Stimulated activated naive CD8-positive, alpha-beta T cell treated with anti-CD3 and anti-CD28 coated beads, Interleukin-15, Interleukin-2, amounts not matched to agents 100 U/mL and 50 U/mL, for 24 hours (primary cell): ENCODE measurements around the gene BDKRB1.

Source experiments
- ATAC-seq: fragments of 150-1000 bp; cut with Tn5 transposase; one replicate; pipeline ENCODE4 v1.10.0; 2021
- DNase-seq: peaks from one replicate; pipeline ENCODE4 v3.0.0; 2021

The BDKRB1 gene

DNA sequence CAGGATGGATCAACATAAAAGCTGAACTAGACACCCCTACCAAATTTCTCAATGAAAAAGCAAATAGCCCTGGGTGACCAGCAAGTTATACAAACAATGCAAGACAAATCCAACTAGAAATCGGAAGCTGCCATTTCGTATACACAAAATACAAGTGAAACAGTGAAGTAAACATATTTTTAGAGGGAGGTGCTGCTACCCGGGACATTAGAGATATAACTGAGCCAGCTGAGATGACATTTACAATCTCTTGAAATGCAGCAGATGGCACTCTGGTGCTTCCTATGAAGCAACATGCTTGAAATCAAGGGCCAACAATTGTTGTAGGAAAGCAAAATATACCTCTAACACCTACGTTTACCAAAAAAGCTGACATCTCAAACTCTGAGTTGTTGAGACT, 25.5 kb downstream of the BDKRB1 start:
- DNase-seq (no peak), ATAC-seq (no peak)

DNA sequence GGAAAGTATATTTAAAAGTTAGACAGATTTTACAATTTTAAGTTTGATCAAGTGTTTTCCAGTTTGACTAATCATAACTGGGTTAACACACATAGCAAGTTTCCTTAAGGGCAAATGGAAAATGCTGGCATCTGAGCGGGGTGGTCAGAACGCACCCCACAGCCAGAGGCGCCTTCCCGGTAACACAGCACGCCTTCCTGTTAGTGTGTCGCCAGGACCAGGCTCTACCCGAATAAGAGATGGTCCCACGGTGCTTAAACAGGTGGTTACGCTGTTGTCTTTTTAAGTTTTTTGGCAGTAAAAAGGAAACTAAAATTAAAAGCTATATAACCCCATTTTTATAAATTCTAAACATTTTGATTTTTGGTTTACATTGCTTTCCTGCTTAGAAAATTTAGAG, 28.0 kb downstream of the BDKRB1 start:
- ATAC-seq = no peak
- no peak for DNase-seq

DNA sequence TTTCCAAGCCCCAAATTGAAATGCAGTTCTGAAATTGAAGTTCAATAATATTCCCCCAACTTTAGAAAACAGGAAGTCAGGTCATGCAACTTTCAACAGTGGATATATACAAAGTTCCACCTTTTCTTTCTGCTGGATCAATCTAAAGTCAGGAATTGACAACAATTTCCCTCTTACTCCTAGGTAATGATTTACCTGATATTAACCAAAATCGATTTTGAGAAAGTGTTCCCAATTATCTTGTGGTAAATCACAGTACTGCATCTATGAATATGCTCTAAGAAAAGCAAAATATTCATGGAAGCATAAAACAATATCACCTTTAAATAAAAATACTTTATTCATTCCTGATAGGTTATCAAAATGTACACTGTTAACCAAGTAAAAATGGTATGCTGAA, 28.4 kb downstream of the BDKRB1 start:
- DNase-seq (no peak), ATAC-seq (no peak)

DNA sequence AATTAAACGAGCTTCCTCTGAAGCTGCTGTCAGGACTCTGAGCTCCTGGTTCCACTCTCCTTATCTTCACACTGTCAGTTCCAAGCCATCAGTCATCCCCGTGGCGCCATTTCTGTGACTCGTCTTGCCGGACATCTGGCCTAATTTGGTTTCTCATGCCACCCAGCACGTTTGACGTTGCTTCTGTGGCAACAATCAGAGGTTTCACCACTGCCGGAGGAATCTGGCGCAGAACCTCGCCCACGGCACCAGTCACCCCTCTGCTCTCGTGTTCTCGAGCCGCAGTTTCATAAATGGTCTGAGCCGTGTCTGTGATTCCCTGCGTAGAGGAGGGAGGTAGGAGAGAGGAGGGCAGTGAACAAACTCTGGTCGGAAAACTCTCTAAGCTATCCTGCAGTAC, 29.7 kb downstream of the BDKRB1 start:
- no peak for DNase-seq
- no peak for ATAC-seq

DNA sequence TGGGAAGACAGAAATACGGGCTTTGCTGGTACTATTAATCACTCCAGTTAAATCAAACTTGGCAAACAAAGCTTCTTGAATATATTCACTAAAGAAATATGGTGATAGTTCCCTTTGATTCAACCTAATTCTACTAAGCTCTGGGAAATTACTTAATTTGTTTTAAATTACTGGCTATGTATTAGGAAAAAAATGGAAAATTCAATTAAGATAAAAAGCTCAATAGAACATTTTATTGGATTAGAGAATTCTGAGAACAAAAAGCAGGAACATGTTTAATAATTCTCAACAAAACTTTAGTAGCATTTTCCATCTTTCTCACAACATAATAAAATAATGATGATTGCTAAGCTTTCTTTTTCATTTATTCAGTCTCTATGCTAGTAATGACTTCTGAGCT, 30.2 kb downstream of the BDKRB1 start:
- no peak for DNase-seq
- ATAC-seq = no peak

DNA sequence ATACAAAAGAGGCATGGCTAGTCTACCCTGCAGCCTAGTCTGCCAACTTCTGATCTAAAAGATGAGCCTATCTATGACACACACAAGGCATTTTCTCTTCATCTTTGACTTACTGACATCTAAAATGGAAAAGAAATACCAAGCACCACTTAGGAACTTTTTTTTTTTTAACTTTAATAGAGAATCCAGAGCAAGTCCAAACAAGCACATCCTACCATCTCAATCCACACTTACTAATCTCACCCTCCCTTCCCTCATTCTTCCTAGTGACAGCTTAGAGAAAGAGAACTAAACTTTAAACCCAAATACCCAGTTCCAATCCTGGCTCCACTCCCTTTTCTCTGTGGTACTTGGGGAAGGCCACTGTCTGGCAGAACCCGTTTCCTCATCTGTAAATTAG, 31.8 kb downstream of the BDKRB1 start:
- DNase-seq (no peak), ATAC-seq (no peak)

DNA sequence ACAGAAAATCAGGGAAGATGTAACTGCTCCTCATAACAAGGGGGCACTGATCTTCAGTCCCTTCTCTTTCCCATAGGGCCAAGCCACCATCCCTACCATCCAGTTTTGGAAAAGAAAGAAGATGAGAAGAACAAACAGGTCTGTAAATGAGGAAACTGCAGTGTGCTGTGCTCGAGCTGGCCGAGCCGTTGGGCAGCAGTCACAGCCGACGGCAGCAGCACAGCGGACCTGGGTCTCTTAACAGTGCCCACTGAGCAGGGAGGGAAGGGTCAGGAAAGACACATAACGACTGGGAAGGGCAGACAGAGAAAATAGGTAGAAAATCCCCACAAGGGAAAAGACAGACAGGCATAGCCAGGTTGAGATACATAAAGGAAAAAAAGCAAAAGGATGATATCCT, 38.2 kb downstream of the BDKRB1 start:
- no peak for DNase-seq

DNA sequence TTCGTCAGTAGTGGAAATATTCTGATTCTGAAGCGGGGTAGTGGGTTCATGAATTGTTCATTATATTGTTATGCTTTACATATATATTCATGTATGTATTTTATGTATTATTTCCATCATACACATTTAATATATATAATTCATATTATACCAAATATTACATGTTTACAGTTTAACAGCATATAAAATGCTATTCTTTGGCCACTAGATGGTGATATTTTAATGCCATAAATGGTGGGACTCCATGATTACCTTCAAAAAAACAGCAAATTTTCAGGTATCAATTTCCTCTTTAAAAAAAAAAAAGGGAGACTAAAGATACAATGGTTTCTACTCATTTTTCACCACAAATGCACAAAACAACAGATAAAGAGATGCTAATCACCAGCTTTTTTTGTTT, 41.0 kb downstream of the BDKRB1 start:
- ATAC-seq = no peak

More for the DNA sequence above, 38.2 kb downstream of the BDKRB1 start:
- ATAC-seq = no peak

DNA sequence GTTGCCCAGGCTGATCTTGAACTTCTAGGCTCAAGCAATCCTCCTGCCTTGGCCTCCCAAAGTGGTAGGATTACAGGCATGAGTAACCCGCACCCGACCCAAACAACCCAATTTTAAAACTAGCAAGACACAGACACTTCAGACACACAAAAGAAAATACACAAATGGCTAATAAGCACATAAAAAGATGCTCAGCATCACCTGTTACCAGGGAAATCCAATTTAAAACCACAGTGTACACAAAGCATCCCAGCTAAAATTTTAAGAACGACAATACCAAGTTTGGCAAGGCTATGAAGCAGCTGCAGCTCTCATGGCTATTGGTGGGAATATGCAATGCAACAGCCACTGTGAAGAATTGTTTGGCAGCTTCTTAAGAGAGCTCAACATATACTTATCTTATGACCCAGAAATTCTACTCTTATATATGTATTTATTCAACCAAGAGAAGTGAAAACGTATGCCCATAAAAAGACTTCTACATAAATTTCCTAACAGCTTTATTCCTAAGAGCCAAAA, 42.0 kb downstream of the BDKRB1 start:
- DNase-seq (no peak), ATAC-seq (no peak)

More for the DNA sequence above, 41.0 kb downstream of the BDKRB1 start:
- DNase-seq = no peak

DNA sequence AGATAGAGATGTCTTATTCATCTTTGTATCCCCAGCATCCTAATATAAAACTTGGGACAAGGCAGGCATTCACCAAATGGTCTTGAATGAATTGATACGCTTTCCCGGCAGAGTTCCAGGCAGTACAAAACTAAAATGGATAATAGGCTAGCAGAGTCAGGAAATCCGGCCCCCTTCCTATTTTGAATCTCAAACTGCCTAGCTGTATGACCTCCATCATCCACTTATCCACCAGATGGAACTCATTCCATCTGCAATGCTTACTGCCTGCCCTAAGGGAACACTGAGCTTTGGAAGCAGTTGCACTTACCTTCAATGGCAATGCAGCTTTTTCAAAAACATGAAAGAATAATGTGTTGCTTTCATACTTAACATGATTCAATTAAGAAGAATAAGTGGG, 43.4 kb downstream of the BDKRB1 start:
- DNase-seq = no peak
- ATAC-seq = no peak

DNA sequence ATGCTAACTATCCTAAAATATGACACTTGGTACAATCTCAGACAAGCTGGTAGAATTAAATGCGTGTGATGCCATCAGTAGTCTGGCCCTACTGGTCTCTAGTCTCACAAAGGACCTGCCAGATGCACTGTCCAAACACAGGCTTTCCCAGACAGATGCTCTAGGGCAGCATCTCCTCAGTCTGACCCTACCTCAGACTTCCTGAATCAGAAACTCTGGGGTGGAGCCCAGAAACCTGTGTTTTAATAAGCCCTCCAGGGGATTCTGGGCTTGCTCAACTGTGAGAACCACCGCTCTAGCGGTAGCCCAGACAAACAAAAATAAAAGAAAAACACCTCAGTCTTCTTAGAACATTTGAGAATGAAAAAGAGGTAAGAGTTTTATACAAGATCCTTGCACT, 48.0 kb downstream of the BDKRB1 start:
- no peak for ATAC-seq
- DNase-seq = no peak

DNA sequence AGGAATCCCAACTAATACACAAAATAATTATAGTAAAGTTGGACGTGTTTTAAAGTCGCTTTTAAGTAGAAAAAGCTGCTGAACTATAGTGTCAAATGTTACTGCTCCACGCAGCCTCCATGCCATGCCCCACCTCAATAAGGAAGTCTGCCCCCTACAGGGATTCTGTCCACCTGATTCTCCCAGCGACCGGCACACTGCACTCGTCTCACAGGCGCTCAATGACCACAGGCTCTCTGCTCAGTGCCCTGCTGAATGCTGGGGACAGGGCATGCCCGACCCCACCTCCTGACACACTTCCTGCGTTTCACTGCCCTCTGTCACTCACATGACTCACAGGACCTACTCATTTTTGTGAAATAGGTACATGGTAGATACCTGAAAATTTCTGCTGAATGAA, 48.9 kb downstream of the BDKRB1 start:
- no peak for ATAC-seq

DNA sequence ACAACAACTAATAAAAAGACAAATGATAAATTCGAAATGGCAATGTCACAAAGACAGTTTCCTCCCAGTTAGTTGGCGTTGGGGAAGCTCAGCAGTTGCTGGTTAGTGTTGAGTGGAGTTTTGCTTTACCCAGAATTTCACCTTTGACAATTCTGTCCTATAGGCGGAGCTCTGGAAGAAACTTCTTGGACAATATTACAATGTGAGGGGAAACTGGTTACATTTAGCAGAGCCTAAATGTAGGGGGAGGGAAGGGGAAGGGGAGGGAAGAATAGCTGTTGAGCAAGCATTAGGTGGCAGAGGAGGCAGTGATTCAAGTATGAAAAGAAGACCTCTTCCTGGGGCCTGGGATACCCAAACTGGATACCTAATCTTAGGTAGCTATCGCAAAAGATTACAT, 51.4 kb downstream of the BDKRB1 start:
- DNase-seq (no peak), ATAC-seq (no peak)

More for the DNA sequence above, 48.9 kb downstream of the BDKRB1 start:
- DNase-seq = no peak

DNA sequence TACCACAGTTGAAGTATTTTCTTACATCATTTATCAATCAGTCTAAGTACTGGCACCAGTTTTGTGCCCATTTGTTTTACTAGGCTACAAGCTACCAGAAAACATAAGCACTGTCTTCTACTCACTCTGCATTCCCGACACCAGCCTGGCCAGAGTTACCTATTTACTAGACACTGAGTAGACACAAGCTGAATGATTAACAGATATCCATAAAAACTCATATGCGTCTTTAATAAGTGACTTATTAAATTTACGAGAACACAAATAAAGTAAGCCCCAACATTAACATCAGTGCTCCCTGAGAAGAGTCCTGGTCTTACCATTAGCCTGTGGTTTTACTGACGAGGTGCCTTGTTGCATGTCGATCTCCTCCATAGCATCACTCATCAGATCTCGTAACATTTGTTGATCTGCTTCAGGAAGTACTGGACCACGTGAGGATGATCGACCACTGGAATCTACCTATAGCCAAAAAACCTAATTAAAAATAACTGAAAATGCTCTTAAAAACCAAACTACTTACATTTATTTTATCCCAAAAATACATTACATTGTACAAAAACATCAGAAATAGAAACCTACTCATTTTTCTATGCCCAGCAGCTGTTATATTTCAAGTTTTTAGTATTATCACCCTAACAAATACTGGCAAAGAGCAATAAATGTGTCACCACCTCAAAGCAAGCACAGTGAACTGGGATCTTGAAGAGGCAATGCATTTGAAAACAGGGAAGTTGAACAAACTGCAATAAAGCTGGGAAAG, 53.3 kb downstream of the BDKRB1 start:
- DNase-seq (no peak), ATAC-seq (no peak)

DNA sequence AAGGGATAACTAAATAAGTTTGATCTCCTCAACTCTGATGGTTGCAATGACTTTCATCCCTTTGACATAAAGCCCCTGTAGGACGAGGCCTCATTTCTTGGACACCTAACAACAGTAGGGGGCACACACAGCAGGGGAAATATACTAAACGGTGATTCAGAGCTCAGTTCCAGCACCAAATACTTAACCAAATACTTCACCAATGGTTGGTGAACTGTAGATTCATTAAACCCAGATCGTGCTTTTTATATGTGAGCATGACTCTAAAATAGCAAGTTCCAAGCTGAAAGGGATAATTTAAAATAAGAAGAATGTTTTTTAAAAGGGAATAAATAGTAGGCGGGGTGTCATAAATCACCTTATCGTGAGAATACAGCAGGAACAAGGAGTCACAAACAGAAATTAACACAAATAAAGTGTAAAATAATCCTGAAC, 53.9 kb downstream of the BDKRB1 start:
- no peak for DNase-seq
- no peak for ATAC-seq

DNA sequence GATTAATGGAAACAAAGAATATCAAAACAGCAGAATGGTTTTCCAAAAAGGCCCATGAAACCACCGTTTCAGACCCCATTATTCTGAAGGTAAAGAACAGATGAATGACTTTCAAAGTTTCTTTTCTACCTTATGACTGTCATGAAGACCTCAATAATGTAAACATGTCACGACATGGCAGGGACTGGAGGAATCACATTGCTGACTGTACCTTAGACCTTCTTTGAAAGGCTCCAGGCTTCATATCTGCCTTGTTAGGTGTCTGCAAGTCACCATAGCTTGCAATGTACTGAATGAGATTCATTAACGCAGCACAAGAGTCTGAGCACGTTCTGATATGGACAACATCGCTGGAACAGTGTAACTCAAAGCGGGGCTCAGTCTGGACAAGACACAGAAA, 54.9 kb downstream of the BDKRB1 start:
- ATAC-seq = no peak
- DNase-seq = no peak
